MM.1S (cell line): Measurements from ENCODE around the gene TANC1.

Experiments used
- EZH2 ChIP-seq: fragments of 300-600 bp; sonication (generic); optimal IDR thresholded peaks from 2 replicates; pipeline ENCODE3; 2017; ENCODE audit warnings: low read depth, mild to moderate bottlenecking, antibody characterized with exemption, low read length, mixed read lengths
- TF ChIP-seq, protein P1 (sequence below): fragments of 300-600 bp; sonication (generic); IDR thresholded peaks from 2 replicates; pipeline ENCODE4 v1.5.1; 2016; ENCODE audit warnings: antibody characterized with exemption, low read length, mixed read lengths

- TF ChIP-seq, protein P1, sequence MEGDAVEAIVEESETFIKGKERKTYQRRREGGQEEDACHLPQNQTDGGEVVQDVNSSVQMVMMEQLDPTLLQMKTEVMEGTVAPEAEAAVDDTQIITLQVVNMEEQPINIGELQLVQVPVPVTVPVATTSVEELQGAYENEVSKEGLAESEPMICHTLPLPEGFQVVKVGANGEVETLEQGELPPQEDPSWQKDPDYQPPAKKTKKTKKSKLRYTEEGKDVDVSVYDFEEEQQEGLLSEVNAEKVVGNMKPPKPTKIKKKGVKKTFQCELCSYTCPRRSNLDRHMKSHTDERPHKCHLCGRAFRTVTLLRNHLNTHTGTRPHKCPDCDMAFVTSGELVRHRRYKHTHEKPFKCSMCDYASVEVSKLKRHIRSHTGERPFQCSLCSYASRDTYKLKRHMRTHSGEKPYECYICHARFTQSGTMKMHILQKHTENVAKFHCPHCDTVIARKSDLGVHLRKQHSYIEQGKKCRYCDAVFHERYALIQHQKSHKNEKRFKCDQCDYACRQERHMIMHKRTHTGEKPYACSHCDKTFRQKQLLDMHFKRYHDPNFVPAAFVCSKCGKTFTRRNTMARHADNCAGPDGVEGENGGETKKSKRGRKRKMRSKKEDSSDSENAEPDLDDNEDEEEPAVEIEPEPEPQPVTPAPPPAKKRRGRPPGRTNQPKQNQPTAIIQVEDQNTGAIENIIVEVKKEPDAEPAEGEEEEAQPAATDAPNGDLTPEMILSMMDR, result no peak
- no peak for TF ChIP-seq EZH2
These were observed 244.9 kb downstream of the TANC1 start for GRCh38 chr2:159213296-159213695.
